HL-60 (cell line): ENCODE measurements around the gene PNMA6E.

Source experiments
- DNase-seq, 2 experiments: peaks; one replicate each; pipeline ENCODE4 v3.0.0-alpha.2; 2010 to 2020; ENCODE audit warnings: low read depth in 1 of 2, low spot score in 1 of 2
- H3K27ac ChIP-seq: fragments of 250-450 bp; sonication (Bioruptor Pico); replicated peaks from 2 replicates; pipeline ENCODE4 v1.5.1; 2020; ENCODE audit warnings: mild to moderate bottlenecking, moderate library complexity
- H3K27me3 ChIP-seq: fragments of 250-450 bp; sonication (Bioruptor Pico); 2 replicates; pipeline ENCODE4 v1.5.1; 2021; ENCODE audit warnings: mild to moderate bottlenecking, moderate library complexity; ENCODE audit not compliant: insufficient read depth, poor library complexity, severe bottlenecking
- H3K4me3 ChIP-seq: replicated peaks from 2 replicates; pipeline ENCODE4 v1.5.1; 2011; ENCODE audit warnings: mild to moderate bottlenecking, control low read depth, low read length; ENCODE audit not compliant: insufficient read depth
- GABPA ChIP-seq: IDR thresholded peaks from 2 replicates; pipeline ENCODE4 v1.6.1; 2012; ENCODE audit warnings: low read depth
- POLR2AphosphoS5 ChIP-seq: IDR thresholded peaks from 2 replicates; pipeline ENCODE4 v1.6.1; 2012; ENCODE audit warnings: low read depth
- SPI1 ChIP-seq: IDR thresholded peaks from 2 replicates; pipeline ENCODE4 v1.6.1; 2012; ENCODE audit warnings: low read depth, mild to moderate bottlenecking, borderline replicate concordance
- TF ChIP-seq, protein P1 (sequence below): IDR thresholded peaks from one replicate; pipeline ENCODE4 v1.5.1; 2011; ENCODE audit warnings: low read length, control low read depth, inconsistent platforms; ENCODE audit not compliant: insufficient read depth
- TF ChIP-seq, protein P2 (sequence below): IDR thresholded peaks from 2 replicates; pipeline ENCODE4 v1.6.1; 2012; ENCODE audit warnings: low read depth; ENCODE audit not compliant: insufficient replicate concordance

The PNMA6E gene

DNA sequence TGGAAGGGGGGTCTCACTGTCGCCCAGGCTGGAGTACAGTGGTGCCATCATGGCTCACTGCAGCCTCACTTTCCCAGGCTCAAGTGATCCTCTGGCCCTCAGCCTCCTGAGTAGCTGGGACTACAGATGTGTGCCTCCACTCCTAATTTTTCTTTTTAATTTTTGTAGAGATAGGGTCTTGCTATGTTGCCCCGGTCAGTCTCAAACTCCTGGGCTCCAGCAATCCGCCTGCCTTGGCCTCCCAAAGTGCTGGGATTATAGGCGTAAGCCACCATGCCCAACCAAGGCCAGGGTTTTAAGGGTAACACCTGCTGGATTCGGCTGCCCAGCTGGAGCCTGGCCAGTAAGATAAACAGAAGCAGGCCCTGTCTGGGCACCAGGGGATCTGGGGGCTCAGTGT is 41.3 kb upstream of the PNMA6E start:
- no peak overlapping the region for H3K4me3 ChIP-seq
- TF ChIP-seq, protein P1, sequence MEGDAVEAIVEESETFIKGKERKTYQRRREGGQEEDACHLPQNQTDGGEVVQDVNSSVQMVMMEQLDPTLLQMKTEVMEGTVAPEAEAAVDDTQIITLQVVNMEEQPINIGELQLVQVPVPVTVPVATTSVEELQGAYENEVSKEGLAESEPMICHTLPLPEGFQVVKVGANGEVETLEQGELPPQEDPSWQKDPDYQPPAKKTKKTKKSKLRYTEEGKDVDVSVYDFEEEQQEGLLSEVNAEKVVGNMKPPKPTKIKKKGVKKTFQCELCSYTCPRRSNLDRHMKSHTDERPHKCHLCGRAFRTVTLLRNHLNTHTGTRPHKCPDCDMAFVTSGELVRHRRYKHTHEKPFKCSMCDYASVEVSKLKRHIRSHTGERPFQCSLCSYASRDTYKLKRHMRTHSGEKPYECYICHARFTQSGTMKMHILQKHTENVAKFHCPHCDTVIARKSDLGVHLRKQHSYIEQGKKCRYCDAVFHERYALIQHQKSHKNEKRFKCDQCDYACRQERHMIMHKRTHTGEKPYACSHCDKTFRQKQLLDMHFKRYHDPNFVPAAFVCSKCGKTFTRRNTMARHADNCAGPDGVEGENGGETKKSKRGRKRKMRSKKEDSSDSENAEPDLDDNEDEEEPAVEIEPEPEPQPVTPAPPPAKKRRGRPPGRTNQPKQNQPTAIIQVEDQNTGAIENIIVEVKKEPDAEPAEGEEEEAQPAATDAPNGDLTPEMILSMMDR = no peak
- TF ChIP-seq SPI1 (no peak), GABPA (no peak), POLR2AphosphoS5 (no peak)
- TF ChIP-seq, protein P2, sequence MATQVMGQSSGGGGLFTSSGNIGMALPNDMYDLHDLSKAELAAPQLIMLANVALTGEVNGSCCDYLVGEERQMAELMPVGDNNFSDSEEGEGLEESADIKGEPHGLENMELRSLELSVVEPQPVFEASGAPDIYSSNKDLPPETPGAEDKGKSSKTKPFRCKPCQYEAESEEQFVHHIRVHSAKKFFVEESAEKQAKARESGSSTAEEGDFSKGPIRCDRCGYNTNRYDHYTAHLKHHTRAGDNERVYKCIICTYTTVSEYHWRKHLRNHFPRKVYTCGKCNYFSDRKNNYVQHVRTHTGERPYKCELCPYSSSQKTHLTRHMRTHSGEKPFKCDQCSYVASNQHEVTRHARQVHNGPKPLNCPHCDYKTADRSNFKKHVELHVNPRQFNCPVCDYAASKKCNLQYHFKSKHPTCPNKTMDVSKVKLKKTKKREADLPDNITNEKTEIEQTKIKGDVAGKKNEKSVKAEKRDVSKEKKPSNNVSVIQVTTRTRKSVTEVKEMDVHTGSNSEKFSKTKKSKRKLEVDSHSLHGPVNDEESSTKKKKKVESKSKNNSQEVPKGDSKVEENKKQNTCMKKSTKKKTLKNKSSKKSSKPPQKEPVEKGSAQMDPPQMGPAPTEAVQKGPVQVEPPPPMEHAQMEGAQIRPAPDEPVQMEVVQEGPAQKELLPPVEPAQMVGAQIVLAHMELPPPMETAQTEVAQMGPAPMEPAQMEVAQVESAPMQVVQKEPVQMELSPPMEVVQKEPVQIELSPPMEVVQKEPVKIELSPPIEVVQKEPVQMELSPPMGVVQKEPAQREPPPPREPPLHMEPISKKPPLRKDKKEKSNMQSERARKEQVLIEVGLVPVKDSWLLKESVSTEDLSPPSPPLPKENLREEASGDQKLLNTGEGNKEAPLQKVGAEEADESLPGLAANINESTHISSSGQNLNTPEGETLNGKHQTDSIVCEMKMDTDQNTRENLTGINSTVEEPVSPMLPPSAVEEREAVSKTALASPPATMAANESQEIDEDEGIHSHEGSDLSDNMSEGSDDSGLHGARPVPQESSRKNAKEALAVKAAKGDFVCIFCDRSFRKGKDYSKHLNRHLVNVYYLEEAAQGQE = no peak
- H3K27me3 ChIP-seq = no peaks in the 10 kb centered on the region
- no peak for DNase-seq
- no peak overlapping the region for H3K27ac ChIP-seq

- no peak for DNase-seq
- no peak for TF ChIP-seq POLR2AphosphoS5
- TF ChIP-seq, protein P2 = no peak
- TF ChIP-seq GABPA = no peak
- TF ChIP-seq SPI1 = no peak
- TF ChIP-seq, protein P1 = no peak
- H3K27ac ChIP-seq = no peak overlapping the region
- no peak overlapping the region for H3K4me3 ChIP-seq
- H3K27me3 ChIP-seq = no peaks in the 10 kb centered on the region
Observed at GRCh38 chrX:153441981-153442380, 40.8 kb upstream of the PNMA6E start.

DNA sequence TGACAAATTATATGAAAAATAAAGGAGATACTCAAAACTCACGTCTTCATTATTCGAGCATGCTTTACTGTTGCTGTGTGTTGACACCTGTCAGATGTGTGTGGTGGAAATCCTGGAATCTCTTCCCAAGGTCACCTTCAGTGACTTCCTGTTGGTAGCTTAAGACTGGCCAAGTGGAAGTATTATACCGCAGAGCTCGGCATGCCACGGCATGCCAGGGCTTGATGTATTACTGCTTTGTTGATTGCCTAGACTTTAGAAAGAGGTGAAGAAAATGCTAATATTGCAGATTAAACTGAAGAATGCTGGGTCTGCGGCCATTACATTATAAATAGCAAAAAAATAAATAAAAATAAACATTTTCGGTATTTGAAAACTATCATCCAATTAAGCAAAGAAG is 40.1 kb upstream of the PNMA6E start:
- no peak overlapping the region for H3K27ac ChIP-seq
- TF ChIP-seq GABPA (no peak), POLR2AphosphoS5 (no peak), SPI1 (no peak)
- TF ChIP-seq, protein P1 = no peak
- TF ChIP-seq, protein P2 = no peak
- DNase-seq = no peak
- no peaks in the 10 kb centered on the region for H3K27me3 ChIP-seq
- no peak overlapping the region for H3K4me3 ChIP-seq
